GM12864 (cell line): Measurements from ENCODE around the gene RYR2.

ENCODE experiments used
- DNase-seq: peaks from one replicate; pipeline ENCODE4 v3.0.0-alpha.2; 2011; ENCODE audit warnings: low read depth
- H3K4me3 ChIP-seq: 2 replicates; pipeline ENCODE4 v1.5.1; 2011; ENCODE audit warnings: mild to moderate bottlenecking, low read depth, low read length, control low read depth
- TF ChIP-seq, protein P1 (sequence below): IDR thresholded peaks from 2 replicates; pipeline ENCODE4 v1.5.1; 2011; ENCODE audit warnings: low read depth, mild to moderate bottlenecking, moderate library complexity, low read length, control low read depth, inconsistent platforms; ENCODE audit errors: missing control alignments

Gene RYR2

DNA sequence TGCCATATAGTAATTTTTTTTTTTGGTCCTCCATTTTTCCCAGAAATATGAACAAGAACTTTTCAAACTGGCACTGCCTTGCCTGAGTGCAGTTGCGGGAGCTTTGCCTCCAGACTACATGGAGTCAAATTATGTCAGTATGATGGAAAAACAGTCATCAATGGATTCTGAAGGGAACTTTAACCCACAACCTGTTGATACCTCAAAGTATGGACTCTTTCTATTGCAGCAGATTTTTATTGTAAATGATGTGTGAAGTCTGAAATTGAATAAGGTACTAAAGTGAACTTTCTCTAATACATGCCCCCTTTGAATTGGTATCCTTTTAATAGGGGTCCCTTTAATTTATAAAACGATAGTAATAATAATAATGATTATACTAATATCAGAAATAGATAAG is 613.8 kb downstream of the RYR2 start:
- TF ChIP-seq, protein P1, sequence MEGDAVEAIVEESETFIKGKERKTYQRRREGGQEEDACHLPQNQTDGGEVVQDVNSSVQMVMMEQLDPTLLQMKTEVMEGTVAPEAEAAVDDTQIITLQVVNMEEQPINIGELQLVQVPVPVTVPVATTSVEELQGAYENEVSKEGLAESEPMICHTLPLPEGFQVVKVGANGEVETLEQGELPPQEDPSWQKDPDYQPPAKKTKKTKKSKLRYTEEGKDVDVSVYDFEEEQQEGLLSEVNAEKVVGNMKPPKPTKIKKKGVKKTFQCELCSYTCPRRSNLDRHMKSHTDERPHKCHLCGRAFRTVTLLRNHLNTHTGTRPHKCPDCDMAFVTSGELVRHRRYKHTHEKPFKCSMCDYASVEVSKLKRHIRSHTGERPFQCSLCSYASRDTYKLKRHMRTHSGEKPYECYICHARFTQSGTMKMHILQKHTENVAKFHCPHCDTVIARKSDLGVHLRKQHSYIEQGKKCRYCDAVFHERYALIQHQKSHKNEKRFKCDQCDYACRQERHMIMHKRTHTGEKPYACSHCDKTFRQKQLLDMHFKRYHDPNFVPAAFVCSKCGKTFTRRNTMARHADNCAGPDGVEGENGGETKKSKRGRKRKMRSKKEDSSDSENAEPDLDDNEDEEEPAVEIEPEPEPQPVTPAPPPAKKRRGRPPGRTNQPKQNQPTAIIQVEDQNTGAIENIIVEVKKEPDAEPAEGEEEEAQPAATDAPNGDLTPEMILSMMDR, result no peak
- no peak for DNase-seq
- H3K4me3 ChIP-seq, result no peak overlapping the region

DNA sequence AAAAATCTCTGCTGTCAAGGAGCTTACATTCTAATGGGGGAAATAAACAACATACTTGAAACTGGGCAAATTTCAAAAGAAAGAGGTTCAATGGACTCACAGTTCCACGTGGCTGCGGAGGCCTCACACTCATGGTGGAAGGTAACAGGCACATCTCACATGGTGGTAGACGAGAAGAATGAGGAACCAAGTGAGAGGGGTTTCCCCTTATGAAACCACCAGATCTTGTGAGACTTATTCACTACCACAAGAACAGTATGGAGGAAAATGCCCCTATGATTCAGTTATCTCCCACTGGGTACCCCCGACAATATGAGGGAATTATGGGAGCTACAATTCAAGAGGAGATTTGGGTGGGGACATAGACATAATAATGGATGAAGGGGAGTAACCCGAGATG is 622.4 kb downstream of the RYR2 start:
- DNase-seq, result no peak
- no peak overlapping the region for H3K4me3 ChIP-seq
- TF ChIP-seq, protein P1, result no peak

DNA sequence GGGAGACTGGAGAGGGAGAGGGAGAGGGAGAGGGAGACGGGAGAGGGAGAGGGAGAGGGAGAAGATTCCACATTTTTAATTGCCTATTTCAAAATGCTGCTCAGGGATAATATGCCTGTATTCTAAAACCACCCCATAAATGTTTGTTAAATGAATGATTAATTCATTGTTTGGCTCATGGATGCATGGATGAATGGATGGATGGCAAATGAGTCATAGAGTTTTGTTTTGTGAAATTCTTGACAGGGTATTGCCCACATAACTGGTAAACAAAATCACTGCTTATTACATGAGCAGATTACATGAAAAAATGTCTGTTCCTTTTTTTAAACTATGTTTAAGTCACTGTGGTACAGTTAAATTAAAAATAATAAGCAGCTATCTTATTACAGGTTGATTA is 628.3 kb downstream of the RYR2 start:
- DNase-seq, result no peak
- no peak overlapping the region for H3K4me3 ChIP-seq
- TF ChIP-seq, protein P1, result no peak

DNA sequence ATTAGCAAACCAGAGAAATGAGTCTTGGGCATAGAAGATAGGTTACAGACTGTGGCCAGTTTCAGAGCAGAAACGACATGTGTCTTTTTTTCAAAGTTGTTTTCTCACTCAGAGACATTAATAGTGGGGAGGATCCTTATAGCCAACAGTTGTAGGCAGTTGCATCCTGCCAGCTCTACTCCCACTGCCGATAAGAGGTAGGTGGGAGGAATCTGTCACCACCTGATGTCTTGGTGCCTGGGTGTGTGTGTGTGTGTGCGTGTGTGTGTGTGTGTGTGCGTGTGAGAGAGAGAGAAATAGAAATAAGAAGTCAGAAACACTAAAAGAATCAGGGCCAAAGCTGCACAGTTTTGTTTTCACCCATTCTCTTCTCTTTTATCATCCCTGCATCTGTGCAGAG is 629.3 kb downstream of the RYR2 start:
- TF ChIP-seq, protein P1, result no peak
- DNase-seq, result no peak
- H3K4me3 ChIP-seq, result no peak overlapping the region

DNA sequence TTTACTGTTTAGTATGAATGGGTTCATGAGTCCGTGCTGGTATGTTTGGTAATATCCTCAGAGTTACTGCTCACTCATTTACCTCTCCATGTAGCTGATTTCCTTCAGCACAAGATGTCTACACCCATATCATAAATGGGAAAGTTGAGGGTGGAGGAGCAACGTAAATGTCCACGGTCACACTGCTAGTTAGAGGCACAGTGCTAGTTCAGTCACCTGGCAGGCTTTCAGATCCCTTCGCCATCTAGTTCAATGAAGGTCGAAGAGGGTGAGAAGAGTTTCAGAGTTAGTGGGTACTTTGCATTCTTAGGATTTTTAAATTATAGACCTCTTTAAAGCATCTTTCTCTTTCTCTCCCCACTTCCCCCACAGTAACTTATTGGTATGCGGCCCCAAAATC is 630.0 kb downstream of the RYR2 start:
- no peak for DNase-seq
- no peak overlapping the region for H3K4me3 ChIP-seq
- TF ChIP-seq, protein P1, result no peak

DNA sequence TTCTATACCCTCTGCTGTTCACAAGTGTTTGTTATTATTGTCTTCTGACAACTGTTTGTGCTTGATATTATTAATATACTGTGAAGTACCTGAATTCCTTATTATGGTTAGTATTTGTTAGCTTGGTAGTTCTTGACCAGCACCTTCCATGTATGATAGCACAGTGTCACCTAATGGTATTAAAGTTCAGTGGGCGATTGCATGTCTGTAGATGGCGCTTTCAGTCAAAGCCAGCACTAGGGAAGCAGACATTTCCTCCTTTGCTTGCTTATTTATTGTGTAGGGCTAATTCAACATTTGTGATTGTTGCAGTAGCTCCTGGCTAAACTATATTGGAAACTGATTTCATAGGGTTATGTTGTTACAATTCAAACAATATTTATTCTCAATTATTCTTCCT is 630.8 kb downstream of the RYR2 start:
- H3K4me3 ChIP-seq, result no peak overlapping the region
- TF ChIP-seq, protein P1, result no peak
- no peak for DNase-seq

DNA sequence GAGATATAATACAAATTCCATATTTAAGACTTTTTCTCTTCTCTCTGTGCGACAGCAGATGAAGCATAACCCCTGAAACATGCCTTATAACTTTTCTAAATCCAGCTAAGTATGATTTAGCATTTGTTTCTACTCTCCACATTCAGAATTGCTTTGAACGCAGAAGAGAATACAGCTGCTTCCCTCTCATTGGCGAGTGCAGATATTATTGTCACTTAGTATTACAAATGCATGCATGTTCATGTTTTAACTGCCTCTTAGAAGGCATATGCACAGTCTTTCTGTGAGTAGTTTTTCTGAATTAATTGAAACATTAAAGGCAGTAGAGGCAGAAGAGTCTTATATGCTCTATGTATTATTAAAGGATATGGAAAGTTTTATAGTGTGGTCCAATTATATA is 631.6 kb downstream of the RYR2 start:
- DNase-seq, result no peak
- no peak overlapping the region for H3K4me3 ChIP-seq
- TF ChIP-seq, protein P1, result no peak
